GM21528 (cell line): ENCODE measurements around the gene GNA14.
A peak's percentile ranks its signal among the peaks of the same experiment; 100 is the strongest.
"Not testable (repeated sequence)": the region's sequence is repeated elsewhere in the genome, so short reads cannot be mapped to it uniquely, and the experiment has no call there.

Experiments
- ATAC-seq: cut with Tn5 transposase; IDR thresholded peaks from one replicate; pipeline ENCODE4 v1.9.1; 2021; ENCODE audit warnings: mild to moderate bottlenecking, moderate library complexity; ENCODE audit not compliant: unreplicated experiment, low FRiP score

The GNA14 gene

GRCh38 chr9:77456829-77457437 lies 191.2 kb downstream of the GNA14 start:
- ATAC-seq, result peak; percentile 80

- peak; percentile 54 for ATAC-seq
These were observed 192.7 kb downstream of the GNA14 start for GRCh38 chr9:77455312-77455927.

GRCh38 chr9:77454663-77455062 lies 193.5 kb downstream of the GNA14 start:
- no peak for ATAC-seq

GRCh38 chr9:77453825-77454647 lies 194.1 kb downstream of the GNA14 start:
- ATAC-seq, result no peak

- ATAC-seq, result no peak
These were observed 196.6 kb downstream of the GNA14 start for GRCh38 chr9:77451507-77451906.

GRCh38 chr9:77450085-77450475 lies 198.0 kb downstream of the GNA14 start:
- no peak for ATAC-seq

- ATAC-seq, result no peak
These were observed 198.7 kb downstream of the GNA14 start for GRCh38 chr9:77449240-77450084.

GRCh38 chr9:77447646-77448045 lies 200.5 kb downstream of the GNA14 start:
- no peak for ATAC-seq

GRCh38 chr9:77442436-77442835 lies 205.7 kb downstream of the GNA14 start:
- no peak for ATAC-seq

GRCh38 chr9:77441124-77441523 lies 207.0 kb downstream of the GNA14 start:
- not testable (repeated sequence) for ATAC-seq

- ATAC-seq, result no peak
These were observed 208.1 kb downstream of the GNA14 start for GRCh38 chr9:77440057-77440456.

GRCh38 chr9:77438653-77439052 lies 209.5 kb downstream of the GNA14 start:
- no peak for ATAC-seq

GRCh38 chr9:77435688-77436087 lies 212.4 kb downstream of the GNA14 start:
- no peak for ATAC-seq

GRCh38 chr9:77435277-77435676 lies 212.8 kb downstream of the GNA14 start:
- no peak for ATAC-seq

- peak; percentile 76 for ATAC-seq
These were observed 214.3 kb downstream of the GNA14 start for GRCh38 chr9:77433675-77434445.

- ATAC-seq, result no peak
These were observed 216.1 kb downstream of the GNA14 start for GRCh38 chr9:77432053-77432452.

GRCh38 chr9:77429928-77430327 lies 218.2 kb downstream of the GNA14 start:
- no peak for ATAC-seq

- ATAC-seq, result no peak
These were observed 220.7 kb downstream of the GNA14 start for GRCh38 chr9:77427256-77427927.

- no peak for ATAC-seq
These were observed 221.4 kb downstream of the GNA14 start for GRCh38 chr9:77426712-77427111.
